Fibroblast of lung (primary cell): ENCODE measurements around the gene ATP13A4. TPM values are rescaled to one million over a fixed set of nuclear protein-coding genes. Genes with fewer than 3 reads are reported as not detected.

ENCODE experiments used
- DNase-seq, 2 donors: peaks; one replicate each; pipeline versions ENCODE4 v3.0.0 to v3.0.0-alpha.2; 2010; ENCODE audit warnings: low read depth in 2 of 2
- H2AFZ ChIP-seq: 2 replicates; pipeline ENCODE4 v1.5.1; 2012; ENCODE audit warnings: low read length, control low read depth, inconsistent platforms
- H3K27ac ChIP-seq: 2 replicates; pipeline ENCODE4 v1.5.1; 2011; ENCODE audit warnings: low read length, control low read depth; ENCODE audit not compliant: insufficient read depth
- H3K27me3 ChIP-seq: 2 replicates; pipeline ENCODE4 v1.5.1; 2011; ENCODE audit warnings: mild to moderate bottlenecking, low read length; ENCODE audit not compliant: control insufficient read depth, insufficient read depth
- H3K36me3 ChIP-seq: 2 replicates; pipeline ENCODE4 v1.5.1; 2011; ENCODE audit warnings: low read length; ENCODE audit not compliant: control insufficient read depth, insufficient read depth
- H3K4me1 ChIP-seq: 2 replicates; pipeline ENCODE4 v1.5.1; 2011; ENCODE audit warnings: low read length; ENCODE audit not compliant: control insufficient read depth, insufficient read depth; ENCODE audit errors: extremely low read depth
- H3K4me2 ChIP-seq: 2 replicates; pipeline ENCODE4 v1.5.1; 2011; ENCODE audit warnings: low read length, control low read depth; ENCODE audit not compliant: insufficient read depth; ENCODE audit errors: extremely low read depth
- H3K4me3 ChIP-seq, 4 experiments: fragments of 200-600 bp in 1 of 4; sonication (generic) in 1 of 4; replicated peaks in 1 of 4; 2 replicates each; pipeline ENCODE4 v1.5.1; 2011 to 2016; ENCODE audit warnings: low read length in 4 of 4, low read depth in 3 of 4, mild to moderate bottlenecking in 3 of 4, control low read depth in 2 of 4, inconsistent platforms in 1 of 4, mixed read lengths in 1 of 4; ENCODE audit not compliant: insufficient read depth in 1 of 4; ENCODE audit errors: control extremely low read depth in 1 of 4
- H3K79me2 ChIP-seq: 2 replicates; pipeline ENCODE4 v1.5.1; 2012; ENCODE audit warnings: mild to moderate bottlenecking, low read length, inconsistent platforms; ENCODE audit not compliant: control insufficient read depth, insufficient read depth
- H3K9ac ChIP-seq: 2 replicates; pipeline ENCODE4 v1.5.1; 2011; ENCODE audit warnings: mild to moderate bottlenecking, low read length, control low read depth; ENCODE audit not compliant: insufficient read depth
- H3K9me3 ChIP-seq: 2 replicates; pipeline ENCODE4 v1.5.1; 2012; ENCODE audit warnings: low read depth, low read length; ENCODE audit not compliant: control insufficient read depth, insufficient read depth
- H4K20me1 ChIP-seq: 2 replicates; pipeline ENCODE4 v1.5.1; 2011; ENCODE audit warnings: low read length; ENCODE audit not compliant: control insufficient read depth, insufficient read depth; ENCODE audit errors: extremely low read depth
- CTCF ChIP-seq, 2 donors: IDR thresholded peaks in 1 of 2; conservative IDR thresholded peaks in 1 of 2; 1 replicate in 1 of 2; 2 replicates in 1 of 2; pipeline ENCODE4 v1.5.1; 2011 to 2012; ENCODE audit warnings: low read length in 2 of 2, control low read depth in 1 of 2, inconsistent platforms in 1 of 2, low read depth in 1 of 2, mild to moderate bottlenecking in 1 of 2
- EZH2 ChIP-seq: IDR thresholded peaks from 2 replicates; pipeline ENCODE4 v1.5.1; 2012; ENCODE audit warnings: low read length, control low read depth, mild to moderate bottlenecking; ENCODE audit errors: missing control alignments
- polyA plus RNA-seq, 2 donors: library from polyadenylated mRNA; depleted of rRNA in 1 of 2; stranded (reverse) in 1 of 2; unstranded in 1 of 2; fragments of >200 nt; gene quantifications; 2 replicates each; pipeline ENCODE4 v1.2.1, GENCODE V29; 2011 to 2012; ENCODE audit warnings: missing spikeins in 1 of 2
- total RNA-seq: library from RNA; depleted of rRNA; stranded (reverse); fragments of >200 nt; gene quantifications from 2 replicates; pipeline ENCODE4 v1.2.1, GENCODE V29; 2014

Gene ATP13A4
- total and polyA plus RNA-seq, 2 donors (not counting 1 experiment from before 2014, with no cell fraction given), result 0.01 to 0.33 TPM

GRCh38 chr3:193400304-193400703 is 154.4 kb downstream of the ATP13A4 start:
- Histone ChIP-seq H3K9ac (no peak overlapping the region), H3K4me3 (no peak overlapping the region), H3K27ac (no peak overlapping the region), H3K9me3 (no peaks in the 10 kb centered on the region), H3K4me2 (no peak overlapping the region), H4K20me1 (no peaks in the 10 kb centered on the region), H3K4me1 (no peaks in the 10 kb centered on the region), H3K79me2 (no peaks in the 10 kb centered on the region), H3K27me3 (no peaks in the 10 kb centered on the region), H2AFZ (no peak overlapping the region), H3K36me3 (no peaks in the 10 kb centered on the region)
- DNase-seq, result peak in 1 of 2 donors; percentile 1
- TF ChIP-seq EZH2 (no peak), CTCF (conservative IDR thresholded peaks at IDR 0.05 in 1 of 2, IDR thresholded peaks at IDR 0.05 in 1 of 2; ENCODE audit: low read depth in 1 of 2, low read length in 2 of 2) (no peak)

- H3K4me1 ChIP-seq, result no peaks in the 10 kb centered on the region
- no peak for TF ChIP-seq CTCF (conservative IDR thresholded peaks at IDR 0.05 in 1 of 2, IDR thresholded peaks at IDR 0.05 in 1 of 2; ENCODE audit: low read depth in 1 of 2, low read length in 2 of 2)
- no peak for TF ChIP-seq EZH2
- no peak overlapping the region for H3K27ac ChIP-seq
- no peak overlapping the region for H3K4me2 ChIP-seq
- H3K79me2 ChIP-seq, result no peaks in the 10 kb centered on the region
- peak in 1 of 2 donors; percentile 34 for DNase-seq
- H4K20me1 ChIP-seq, result no peaks in the 10 kb centered on the region
- no peak overlapping the region for H2AFZ ChIP-seq
- no peak overlapping the region for H3K4me3 ChIP-seq
- H3K9ac ChIP-seq, result no peak overlapping the region
- no peaks in the 10 kb centered on the region for H3K36me3 ChIP-seq
- no peaks in the 10 kb centered on the region for H3K9me3 ChIP-seq
- H3K27me3 ChIP-seq, result no peaks in the 10 kb centered on the region
Observed at GRCh38 chr3:193396451-193397244, 158.0 kb downstream of the ATP13A4 start.

GRCh38 chr3:193391902-193392301 is 162.8 kb downstream of the ATP13A4 start:
- Histone ChIP-seq H4K20me1 (no peaks in the 10 kb centered on the region), H2AFZ (no peak overlapping the region), H3K27ac (no peak overlapping the region), H3K4me3 (no peak overlapping the region), H3K4me2 (no peak overlapping the region), H3K36me3 (no peaks in the 10 kb centered on the region), H3K27me3 (no peaks in the 10 kb centered on the region), H3K9ac (no peak overlapping the region), H3K79me2 (no peaks in the 10 kb centered on the region), H3K9me3 (no peaks in the 10 kb centered on the region), H3K4me1 (no peaks in the 10 kb centered on the region)
- peak in 1 of 2 donors; percentile 89 for DNase-seq
- TF ChIP-seq EZH2 (no peak), CTCF (conservative IDR thresholded peaks at IDR 0.05 in 1 of 2, IDR thresholded peaks at IDR 0.05 in 1 of 2; ENCODE audit: low read depth in 1 of 2, low read length in 2 of 2) (no peak)
